Gastroesophageal sphincter (tissue), 4 donors: ENCODE data around the gene FAM114A1. TPM values are rescaled to one million over a fixed set of nuclear protein-coding genes. Genes with fewer than 3 reads are reported as not detected.

Source experiments
- ATAC-seq: fragments of 150-250 bp; one replicate; pipeline ENCODE4 v1.9.1; 2016; ENCODE audit warnings: mild to moderate bottlenecking, moderate library complexity
- H3K27ac ChIP-seq, 4 donors: fragments of 200-600 bp; sonication (generic) in 3 of 4; 1 replicate in 3 of 4; 2 replicates in 1 of 4; pipeline ENCODE4 v1.5.1; 2016 to 2019
- H3K27me3 ChIP-seq: fragments of 200-600 bp; sonication (generic); one replicate; pipeline ENCODE4 v1.5.1; 2019
- H3K36me3 ChIP-seq, 2 donors: fragments of 200-600 bp; sonication (generic); one replicate each; pipeline ENCODE4 v1.5.1; 2019; ENCODE audit warnings: control low read depth in 1 of 2
- H3K4me1 ChIP-seq, 3 donors: fragments of 200-600 bp; sonication (generic); 1 replicate in 2 of 3; 2 replicates in 1 of 3; pipeline ENCODE4 v1.5.1; 2016 to 2019; ENCODE audit warnings: control low read depth in 2 of 3
- H3K4me3 ChIP-seq, 2 donors: fragments of 200-600 bp; sonication (generic); one replicate each; pipeline ENCODE4 v1.5.1; 2019; ENCODE audit warnings: mild to moderate bottlenecking in 1 of 2, moderate library complexity in 1 of 2
- H3K9me3 ChIP-seq, 3 donors: fragments of 200-600 bp; sonication (generic); one replicate each; pipeline ENCODE4 v1.5.1; 2017 to 2019; ENCODE audit warnings: control low read depth in 2 of 3
- CTCF ChIP-seq, 4 experiments: fragments of 200-600 bp in 2 of 4; fragments of 450-650 bp in 2 of 4; sonication (generic) in 1 of 4; IDR thresholded peaks; one replicate each; pipeline ENCODE4 v1.5.1; 2017 to 2019; ENCODE audit warnings: antibody characterized with exemption in 4 of 4, mild to moderate bottlenecking in 2 of 4, moderate library complexity in 2 of 4
- EP300 ChIP-seq: sonication (generic); formaldehyde crosslinking; IDR thresholded peaks from one replicate; pipeline ENCODE4 v1.6.1; 2017; ENCODE audit warnings: antibody characterized with exemption, mild to moderate bottlenecking
- POLR2A ChIP-seq, 2 donors: fragments of 450-650 bp; IDR thresholded peaks; one replicate each; pipeline ENCODE4 v1.6.1; 2017; ENCODE audit warnings: antibody characterized with exemption in 2 of 2, mild to moderate bottlenecking in 2 of 2, moderate library complexity in 1 of 2
- POLR2AphosphoS5 ChIP-seq: sonication (generic); formaldehyde crosslinking; IDR thresholded peaks from one replicate; pipeline ENCODE4 v1.6.1; 2017; ENCODE audit warnings: antibody characterized with exemption
- WGBS, 2 donors: methylation state at CpG; one replicate each; pipeline ENCODE4 v1.1.5; 2018; ENCODE audit warnings: low coverage in 1 of 2; 5-methylcytosine and 5-hydroxymethylcytosine counted together
- total RNA-seq, 4 donors: library from RNA; depleted of rRNA; stranded (reverse); fragments of >200 nt; gene quantifications; one replicate each; pipeline ENCODE4 v1.1.0, GENCODE V29; 2016

FAM114A1 gene
- total RNA-seq, 4 donors from 2014 or later, result 90.0 to 155 (median 98.4) TPM

- H3K27ac ChIP-seq, result no peak overlapping the region
- no peaks in the 10 kb centered on the region for H3K9me3 ChIP-seq
- H3K27me3 ChIP-seq, result no peaks in the 10 kb centered on the region
- ATAC-seq, result no peak
- no peak overlapping the region for H3K4me3 ChIP-seq
- no peaks in the 10 kb centered on the region for H3K4me1 ChIP-seq
- no CpG with 5 or more reads among the region's 3 CpGs for WGBS, 2 donors
- TF ChIP-seq EP300, result no peak
- TF ChIP-seq POLR2A (IDR thresholded peaks at IDR 0.05), result no peak
- no peak for TF ChIP-seq CTCF (IDR thresholded peaks at IDR 0.05)
- TF ChIP-seq POLR2AphosphoS5, result no peak
- no peaks in the 10 kb centered on the region for H3K36me3 ChIP-seq
Observed at GRCh38 chr4:38846015-38846414, 21.6 kb upstream of the FAM114A1 start.

- H3K36me3 ChIP-seq, result no peaks in the 10 kb centered on the region
- no peak overlapping the region for H3K27ac ChIP-seq
- WGBS, 2 donors, result 81 to 97% methylated on average over 4 to 5 of the region's 5 CpGs
- H3K4me1 ChIP-seq, result peaks cover 0 to 12% (median 0%) of the 10 kb centered on the region in 3 donors
- H3K4me3 ChIP-seq, result no peak overlapping the region
- TF ChIP-seq EP300, result no peak
- no peak for TF ChIP-seq POLR2AphosphoS5
- no peak for TF ChIP-seq POLR2A (IDR thresholded peaks at IDR 0.05)
- no peak for TF ChIP-seq CTCF (IDR thresholded peaks at IDR 0.05)
- H3K27me3 ChIP-seq, result no peaks in the 10 kb centered on the region
- no peaks in the 10 kb centered on the region for H3K9me3 ChIP-seq
- no peak for ATAC-seq
Observed at GRCh38 chr4:38855466-38855865, 12.1 kb upstream of the FAM114A1 start.

DNA sequence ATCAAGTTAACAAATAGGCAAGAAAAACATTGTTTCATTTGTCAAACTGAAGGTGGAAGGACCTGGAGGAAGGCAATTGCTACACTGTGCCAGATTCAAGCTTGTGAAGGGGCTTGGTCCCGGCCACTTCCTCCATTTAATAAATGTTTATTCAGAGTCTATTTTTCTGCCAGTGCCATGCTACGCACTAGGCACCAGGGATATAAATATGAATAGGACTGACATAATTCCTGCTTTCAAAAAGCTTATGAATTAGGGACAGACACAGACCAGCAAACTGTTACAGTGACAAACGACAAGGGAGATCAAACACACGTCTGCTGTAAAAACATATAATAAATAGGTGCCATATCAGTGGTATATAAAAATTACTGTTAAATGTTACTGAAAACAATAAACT is 11.6 kb upstream of the FAM114A1 start:
- peak overlapping the region in 2 of 4 donors; percentile 61 to 66 for H3K27ac ChIP-seq
- no peaks in the 10 kb centered on the region for H3K36me3 ChIP-seq
- TF ChIP-seq CTCF (IDR thresholded peaks at IDR 0.05) (no peak), POLR2A (IDR thresholded peaks at IDR 0.05) (no peak)
- no peak for ATAC-seq
- no peaks in the 10 kb centered on the region for H3K27me3 ChIP-seq
- WGBS, 2 donors, result 45 to 68% methylated on average over 4 of the region's 4 CpGs
- H3K9me3 ChIP-seq, result no peaks in the 10 kb centered on the region
- H3K4me3 ChIP-seq, result peak overlapping the region in 1 of 2 donors; percentile 13
- peaks cover 0 to 12% (median 0%) of the 10 kb centered on the region in 3 donors for H3K4me1 ChIP-seq

DNA sequence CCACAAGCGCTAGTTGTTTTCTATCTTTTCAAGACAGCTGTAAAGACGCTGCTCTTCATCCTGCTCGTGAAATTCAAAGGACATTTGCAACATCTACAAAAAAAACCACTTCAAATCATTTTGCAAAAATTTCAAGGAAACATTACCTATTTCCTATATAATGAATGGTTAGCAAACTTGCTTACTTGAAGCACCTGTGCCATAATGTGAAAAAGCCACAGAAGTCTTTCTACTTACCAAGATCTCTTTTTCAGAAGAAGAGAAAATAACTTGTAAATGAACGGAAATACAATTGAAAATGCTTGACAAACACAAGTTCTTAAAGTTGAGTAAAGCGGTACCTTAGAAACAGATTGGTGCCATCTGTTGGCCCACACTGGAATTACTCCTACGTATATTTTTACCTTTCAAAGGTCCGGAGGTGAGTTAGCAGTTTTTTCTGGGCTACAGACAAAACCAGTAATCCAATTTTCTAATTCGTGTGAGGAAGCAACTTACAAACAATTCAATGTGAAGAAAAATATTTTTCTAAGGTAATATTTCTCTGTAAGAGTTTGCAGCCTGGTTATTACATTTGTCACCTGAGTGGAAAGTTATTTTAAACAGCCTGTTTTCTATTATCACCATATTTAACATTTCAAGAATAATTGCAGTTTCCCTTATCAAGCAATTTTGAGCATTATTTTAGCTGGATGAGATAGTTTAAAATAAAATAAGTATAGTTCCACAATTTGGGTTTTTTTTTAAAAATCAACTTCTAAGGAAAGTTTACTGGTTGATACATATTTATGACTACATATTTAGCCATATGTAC is 10.9 kb upstream of the FAM114A1 start, which contains the start of gene TLR6:
TSS of gene TLR6 (minus strand) at position 294 of the 814 bp plus-strand sequence. CDS start 27,344 bp downstream, outside the sequence.
- Histone ChIP-seq H3K9me3 (no peaks in the 10 kb centered on the region), H3K27me3 (no peaks in the 10 kb centered on the region), H3K36me3 (no peaks in the 10 kb centered on the region), H3K4me1 (peaks cover 0 to 12% (median 0%) of the 10 kb centered on the region in 3 donors), H3K27ac (peak within 1 kb of the TSS; percentile 61 to 69 (median 64)), H3K4me3 (peak within 1 kb of the TSS in 1 of 2 donors; percentile 13)
- ATAC-seq, result no peak
- peak; percentile 56 to 76 (median 71) for TF ChIP-seq CTCF (IDR thresholded peaks at IDR 0.05)
- no peak for TF ChIP-seq EP300
- TF ChIP-seq POLR2AphosphoS5, result no peak
- TF ChIP-seq POLR2A (IDR thresholded peaks at IDR 0.05), result no peak
- WGBS, 2 donors, result 16 to 24% methylated on average over 8 of the region's 8 CpGs
